Mesendoderm (in vitro differentiated cells): ENCODE data around the gene G6PC1.
"Not testable (repeated sequence)": the region's sequence is repeated elsewhere in the genome, so short reads cannot be mapped to it uniquely, and the experiment has no call there.

Source experiments
- DNase-seq: peaks from one replicate; pipeline ENCODE4 v3.0.0; 2013
- H2AK5ac ChIP-seq: 2 replicates; pipeline ENCODE4 v1.6.1; 2013; ENCODE audit warnings: low read length, inconsistent platforms
- H2BK120ac ChIP-seq: 2 replicates; pipeline ENCODE4 v1.6.1; 2013; ENCODE audit warnings: low read depth, mild to moderate bottlenecking, low read length, moderate library complexity, mixed read lengths
- H2BK15ac ChIP-seq: replicated peaks from 2 replicates; pipeline ENCODE4 v1.6.1; 2013; ENCODE audit warnings: low read depth, mild to moderate bottlenecking, moderate library complexity
- H2BK5ac ChIP-seq: 2 replicates; pipeline ENCODE4 v1.6.1; 2013; ENCODE audit warnings: low read length, inconsistent platforms
- H3K18ac ChIP-seq: 2 replicates; pipeline ENCODE4 v1.6.1; 2013; ENCODE audit warnings: mild to moderate bottlenecking, low read length, mixed read lengths
- H3K23ac ChIP-seq: one replicate; pipeline ENCODE4 v1.6.1; 2013; ENCODE audit warnings: low read length
- H3K27ac ChIP-seq: 2 replicates; pipeline ENCODE4 v1.5.1; 2013; ENCODE audit warnings: low read depth, mild to moderate bottlenecking, inconsistent platforms, low read length, moderate library complexity
- H3K27me3 ChIP-seq: 2 replicates; pipeline ENCODE4 v1.6.1; 2013; ENCODE audit warnings: low read length, control low read depth, mild to moderate bottlenecking, inconsistent platforms; ENCODE audit not compliant: insufficient read depth, poor library complexity
- H3K36me3 ChIP-seq: 2 replicates; pipeline ENCODE4 v1.6.1; 2013; ENCODE audit warnings: low read length, inconsistent platforms; ENCODE audit not compliant: control insufficient read depth, insufficient read depth
- H3K4ac ChIP-seq: one replicate; pipeline ENCODE4 v1.6.1; 2013; ENCODE audit warnings: low read depth, mild to moderate bottlenecking, low read length, moderate library complexity
- H3K4me1 ChIP-seq: 2 replicates; pipeline ENCODE4 v1.6.1; 2013; ENCODE audit warnings: low read depth, low read length, inconsistent platforms; ENCODE audit not compliant: control insufficient read depth
- H3K4me2 ChIP-seq: 2 replicates; pipeline ENCODE4 v1.6.1; 2013; ENCODE audit warnings: low read length
- H3K4me3 ChIP-seq: 2 replicates; pipeline ENCODE4 v1.5.1; 2013; ENCODE audit warnings: mild to moderate bottlenecking, low read length
- H3K56ac ChIP-seq: one replicate; pipeline ENCODE4 v1.6.1; 2013; ENCODE audit warnings: low read length
- H3K79me1 ChIP-seq: 2 replicates; pipeline ENCODE4 v1.6.1; 2013; ENCODE audit warnings: low read length, inconsistent platforms
- H3K79me2 ChIP-seq: 2 replicates; pipeline ENCODE4 v1.6.1; 2013; ENCODE audit warnings: mild to moderate bottlenecking, low read length; ENCODE audit not compliant: control insufficient read depth, insufficient read depth
- H3K9ac ChIP-seq: 2 replicates; pipeline ENCODE4 v1.6.1; 2013; ENCODE audit warnings: low read length, inconsistent platforms
- H4K5ac ChIP-seq: one replicate; pipeline ENCODE4 v1.6.1; 2013; ENCODE audit warnings: low read length
- H4K8ac ChIP-seq: one replicate; pipeline ENCODE4 v1.6.1; 2013; ENCODE audit warnings: low read depth, mild to moderate bottlenecking, control low read depth, low read length, moderate library complexity
- WGBS: extraction: QIAGEN DNeasy Blood & Tissue Kit; methylation state at CpG from one replicate; pipeline ENCODE4 v1.1.7; 2013; ENCODE audit warnings: low lambda C conversion rate, missing lambda C conversion rate; ENCODE audit not compliant: insufficient coverage; ENCODE audit errors: extremely low coverage; 5-methylcytosine and 5-hydroxymethylcytosine counted together

Gene G6PC1

GRCh38 chr17:42918902-42919521 is 18.4 kb downstream of the G6PC1 start:
- H2BK5ac ChIP-seq = no peak overlapping the region
- H3K36me3 ChIP-seq = no peaks in the 10 kb centered on the region
- H3K27me3 ChIP-seq = no peaks in the 10 kb centered on the region
- H3K18ac ChIP-seq = no peak overlapping the region
- H3K23ac ChIP-seq = no peak overlapping the region
- H3K56ac ChIP-seq = no peak overlapping the region
- H3K4me3 ChIP-seq = no peak overlapping the region
- no peaks in the 10 kb centered on the region for H3K79me2 ChIP-seq
- no peaks in the 10 kb centered on the region for H3K79me1 ChIP-seq
- H3K27ac ChIP-seq = no peak overlapping the region
- H2BK120ac ChIP-seq = no peak overlapping the region
- H3K9ac ChIP-seq = no peak overlapping the region
- DNase-seq = no peak
- no peak overlapping the region for H2AK5ac ChIP-seq
- no peak overlapping the region for H2BK15ac ChIP-seq
- H4K8ac ChIP-seq = no peak overlapping the region
- no peak overlapping the region for H3K4me2 ChIP-seq
- WGBS = no CpG with 5 or more reads among the region's 3 CpGs
- no peaks in the 10 kb centered on the region for H3K4me1 ChIP-seq
- H4K5ac ChIP-seq = no peak overlapping the region
- H3K4ac ChIP-seq = no peak overlapping the region

- H3K27me3 ChIP-seq, H3K4ac ChIP-seq, H3K9ac ChIP-seq, DNase-seq, H4K8ac ChIP-seq, H3K4me3 ChIP-seq, H2AK5ac ChIP-seq, H2BK15ac ChIP-seq, H3K4me1 ChIP-seq, H3K79me1 ChIP-seq, H3K18ac ChIP-seq, H2BK5ac ChIP-seq, H3K79me2 ChIP-seq, H3K23ac ChIP-seq, H2BK120ac ChIP-seq, H3K27ac ChIP-seq, H4K5ac ChIP-seq, H3K4me2 ChIP-seq, H3K56ac ChIP-seq, H3K36me3 ChIP-seq: not testable (repeated sequence)
- no CpG with 5 or more reads among the region's 10 CpGs for whole genome bisulfite sequencing
Measured at GRCh38 chr17:42919522-42920077, 19.0 kb downstream of the G6PC1 start.

- H3K56ac ChIP-seq = no peak overlapping the region
- H3K27ac ChIP-seq = no peak overlapping the region
- H3K4me3 ChIP-seq = no peak overlapping the region
- WGBS = no CpG with 5 or more reads among the region's 10 CpGs
- H3K9ac ChIP-seq = no peak overlapping the region
- DNase-seq = no peak
- H4K5ac ChIP-seq = no peak overlapping the region
- H3K36me3 ChIP-seq = no peaks in the 10 kb centered on the region
- H2BK15ac ChIP-seq = no peak overlapping the region
- no peak overlapping the region for H3K4me2 ChIP-seq
- H3K4me1 ChIP-seq = no peaks in the 10 kb centered on the region
- H3K79me2 ChIP-seq = no peaks in the 10 kb centered on the region
- H2BK120ac ChIP-seq = no peak overlapping the region
- no peak overlapping the region for H2BK5ac ChIP-seq
- H3K23ac ChIP-seq = no peak overlapping the region
- no peak overlapping the region for H3K18ac ChIP-seq
- no peak overlapping the region for H4K8ac ChIP-seq
- no peaks in the 10 kb centered on the region for H3K27me3 ChIP-seq
- no peaks in the 10 kb centered on the region for H3K79me1 ChIP-seq
- H3K4ac ChIP-seq = no peak overlapping the region
- no peak overlapping the region for H2AK5ac ChIP-seq
Measured at GRCh38 chr17:42920106-42920900, 19.7 kb downstream of the G6PC1 start.

GRCh38 chr17:42920922-42921321 is 20.3 kb downstream of the G6PC1 start:
- no peak for DNase-seq
- Histone ChIP-seq H3K27me3 (no peaks in the 10 kb centered on the region), H3K4me3 (no peak overlapping the region), H3K18ac (no peak overlapping the region), H3K4me2 (no peak overlapping the region), H2BK5ac (no peak overlapping the region), H3K9ac (no peak overlapping the region), H3K56ac (no peak overlapping the region), H2BK15ac (no peak overlapping the region), H2BK120ac (no peak overlapping the region), H4K5ac (no peak overlapping the region), H3K23ac (no peak overlapping the region), H4K8ac (no peak overlapping the region), H3K4ac (no peak overlapping the region), H3K27ac (no peak overlapping the region), H3K79me1 (no peaks in the 10 kb centered on the region), H2AK5ac (no peak overlapping the region), H3K4me1 (no peaks in the 10 kb centered on the region), H3K79me2 (no peaks in the 10 kb centered on the region), H3K36me3 (no peaks in the 10 kb centered on the region)
- no CpG with 5 or more reads among the region's 3 CpGs for WGBS

GRCh38 chr17:42922294-42922693 is 21.7 kb downstream of the G6PC1 start:
- Histone ChIP-seq H2BK5ac (no peak overlapping the region), H3K56ac (no peak overlapping the region), H3K79me1 (no peaks in the 10 kb centered on the region), H4K8ac (no peak overlapping the region), H2BK15ac (no peak overlapping the region), H3K79me2 (no peaks in the 10 kb centered on the region), H3K36me3 (no peaks in the 10 kb centered on the region), H3K27ac (no peak overlapping the region), H2AK5ac (no peak overlapping the region), H3K4me3 (no peak overlapping the region), H3K9ac (no peak overlapping the region), H3K23ac (no peak overlapping the region), H3K4me2 (no peak overlapping the region), H3K18ac (no peak overlapping the region), H3K27me3 (no peaks in the 10 kb centered on the region), H4K5ac (no peak overlapping the region), H3K4me1 (no peaks in the 10 kb centered on the region), H3K4ac (no peak overlapping the region), H2BK120ac (no peak overlapping the region)
- no peak for DNase-seq
- no CpG with 5 or more reads among the region's 7 CpGs for WGBS
